GM12878 (cell line): ENCODE measurements around the gene SGPP2. TPM values are rescaled to one million over a fixed set of nuclear protein-coding genes. Genes with fewer than 3 reads are reported as not detected.

Experiments
- ATAC-seq: fragments of 200-7000 bp; cut with Tn5 transposase; 3 replicates; pipeline ENCODE4 v1.9.1; 2020; ENCODE audit warnings: mild to moderate bottlenecking, moderate library complexity
- BruUV-seq: library from RNA; stranded (reverse); fragments of 400-500 nt; replicated peaks from 2 replicates; lab custom pipeline; 2021; lab: Mats Ljungman, UMichigan
- CTCF ChIA-PET: fragments of 300-600 bp; sonication (Branson Sonifier 250); formaldehyde crosslinking; extraction: SDS; loops from one replicate; lab custom pipeline; 2021; ENCODE audit warnings: inconsistent platforms; lab: Yijun Ruan, JAX
- POLR2A ChIA-PET: fragments of 350-600 bp; formaldehyde crosslinking; extraction: SDS; loops from one replicate; lab custom pipeline; 2021; ENCODE audit warnings: inconsistent platforms; lab: Charles Lee
- RAD21 ChIA-PET: fragments of 300-600 bp; sonication (Branson Sonifier 250); formaldehyde crosslinking; loops from one replicate; lab custom pipeline; 2023; ENCODE audit warnings: antibody characterized with exemption; ENCODE audit not compliant: unreplicated experiment; lab: Charles Lee
- SMC1A ChIA-PET: fragments of 300-600 bp; sonication (Branson Sonifier 250); formaldehyde crosslinking; loops from one replicate; lab custom pipeline; 2023; ENCODE audit not compliant: unreplicated experiment, uncharacterized antibody; lab: Charles Lee
- DNase-seq: peaks from one replicate; pipeline ENCODE4 v3.0.0-alpha.2; 2011; ENCODE audit warnings: low read depth, low spot score
- FAIRE-seq: peaks from 3 replicates; lab custom pipeline; 2011; peaks lifted over from hg19 to GRCh38; lab: Jason Lieb, UNC
- H2AFZ ChIP-seq: 2 replicates; pipeline ENCODE4 v1.6.0; 2011; ENCODE audit warnings: low read depth, low read length, control low read depth; ENCODE audit not compliant: control insufficient read depth
- H3K27ac ChIP-seq: 2 replicates; pipeline ENCODE4 v1.5.1; 2011; ENCODE audit warnings: control low read depth; ENCODE audit not compliant: control insufficient read depth, insufficient read depth
- H3K27me3 ChIP-seq, 2 experiments: replicated peaks in 1 of 2; 2 replicates each; pipeline versions ENCODE4 v1.6.0 to v1.6.1; 2011; ENCODE audit warnings: low read length in 1 of 2; ENCODE audit not compliant: control insufficient read depth in 2 of 2, insufficient read depth in 2 of 2
- H3K36me3 ChIP-seq, 2 experiments: 2 replicates each; pipeline ENCODE4 v1.5.1; 2011; ENCODE audit warnings: low read length in 1 of 2; ENCODE audit not compliant: control insufficient read depth in 2 of 2, insufficient read depth in 2 of 2
- H3K4me1 ChIP-seq: 2 replicates; pipeline ENCODE4 v1.6.1; 2011; ENCODE audit warnings: mild to moderate bottlenecking, low read length, moderate library complexity, mixed read lengths; ENCODE audit not compliant: control insufficient read depth, insufficient read depth
- H3K4me2 ChIP-seq: 2 replicates; pipeline ENCODE4 v1.6.0; 2011; ENCODE audit warnings: control low read depth; ENCODE audit not compliant: control insufficient read depth, insufficient read depth
- H3K4me3 ChIP-seq: fragments of 200-600 bp; sonication (generic); 2 replicates; pipeline ENCODE4 v1.5.1; 2016
- H3K79me2 ChIP-seq: 2 replicates; pipeline ENCODE4 v1.6.0; 2011; ENCODE audit warnings: low read length; ENCODE audit not compliant: control insufficient read depth, insufficient read depth
- H3K9ac ChIP-seq: 2 replicates; pipeline ENCODE4 v1.8.0; 2011; ENCODE audit warnings: low read length, control low read depth, mixed read lengths; ENCODE audit not compliant: control insufficient read depth, insufficient read depth
- H3K9me3 ChIP-seq: replicated peaks from 3 replicates; pipeline ENCODE4 v1.5.1; 2011; ENCODE audit warnings: mild to moderate bottlenecking, low read length; ENCODE audit not compliant: control insufficient read depth, insufficient read depth
- H4K20me1 ChIP-seq: 2 replicates; pipeline ENCODE4 v1.6.0; 2011; ENCODE audit not compliant: control insufficient read depth, insufficient read depth
- ATF2 ChIP-seq: IDR thresholded peaks from 2 replicates; pipeline ENCODE4 v1.6.1; 2012; ENCODE audit warnings: low read length, inconsistent platforms
- IRF3 ChIP-seq: fragments of 450-650 bp; IDR thresholded peaks from 2 replicates; pipeline ENCODE4 v1.6.1; 2014; ENCODE audit warnings: mild to moderate bottlenecking
- NFYB ChIP-seq: IDR thresholded peaks from 2 replicates; pipeline ENCODE4 v1.6.1; 2011; ENCODE audit warnings: low read depth, mild to moderate bottlenecking, low read length, improper control_type of control experiment, moderate library complexity; ENCODE audit not compliant: insufficient read depth
- SREBF1 ChIP-seq: IDR thresholded peaks from 2 replicates; pipeline ENCODE4 v1.6.1; 2012; ENCODE audit warnings: mild to moderate bottlenecking, low read length
- ZNF384 ChIP-seq: IDR thresholded peaks from 2 replicates; pipeline ENCODE4 v1.6.1; 2012; ENCODE audit warnings: low read depth, mild to moderate bottlenecking, low read length, improper control_type of control experiment, borderline replicate concordance
- ZNF622 ChIP-seq: fragments of 450-650 bp; IDR thresholded peaks from 2 replicates; pipeline ENCODE4 v1.6.1; 2017; ENCODE audit warnings: mild to moderate bottlenecking, inconsistent platforms
- WGBS: methylation state at CpG from one replicate; pipeline ENCODE4 v1.1.6; 2016; ENCODE audit warnings: low lambda C conversion rate; ENCODE audit not compliant: insufficient replicate concordance, insufficient coverage; ENCODE audit errors: missing lambda C conversion rate; 5-methylcytosine and 5-hydroxymethylcytosine counted together
- in situ Hi-C: fragments of 300-500 bp; cut with MboI; formaldehyde crosslinking; loops from 9 replicates; pipeline ENCODE4 v1.14.3; 2018; ENCODE audit warnings: mixed read lengths
- intact Hi-C: fragments of 100-400 bp; cut with micrococcal nuclease; formaldehyde crosslinking; loops from one replicate; pipeline ENCODE4 v1.14.2; 2022; ENCODE audit not compliant: unreplicated experiment
- polyA plus RNA-seq, 11 experiments: library from polyadenylated mRNA; depleted of rRNA in 4 of 11; unstranded in 6 of 11; stranded (reverse) in 5 of 11; fragments of >200 nt; fragmentation: Nextera tagmentation in 4 of 11; fragmentation: Illumina TruSeq in 1 of 11; extraction: Ambion mirVana in 4 of 11; extraction: Trizol in 1 of 11; gene quantifications; 1 replicate in 1 of 11; 2 replicates in 10 of 11; pipeline versions ENCODE4 v1.2.1 to v1.2.3, GENCODE V29; 2011 to 2016; ENCODE audit warnings: inconsistent platforms in 2 of 11, missing spikeins in 2 of 11, low read depth in 1 of 11
- total RNA-seq, 4 experiments: library from RNA; depleted of rRNA in 3 of 4; stranded (reverse); fragments of >200 nt in 3 of 4; fragmentation: Illumina TruSeq in 1 of 4; extraction: Trizol in 1 of 4; gene quantifications; 2 replicates each; pipeline versions ENCODE4 v1.2.1 to v1.2.3, GENCODE V29; 2013 to 2021
- TF ChIP-seq, protein P1 (sequence below): IDR thresholded peaks from 2 replicates; pipeline ENCODE4 v1.6.1; 2012; ENCODE audit warnings: improper control_type of control experiment, low read depth, low read length; ENCODE audit not compliant: insufficient replicate concordance

The SGPP2 gene
- total and polyA plus RNA-seq, 10 of the 15 experiments (the other 5 are each of a cell fraction or from before 2014, with no cell fraction given), result 3.5 to 84.9 (median 13.1) TPM

DNA sequence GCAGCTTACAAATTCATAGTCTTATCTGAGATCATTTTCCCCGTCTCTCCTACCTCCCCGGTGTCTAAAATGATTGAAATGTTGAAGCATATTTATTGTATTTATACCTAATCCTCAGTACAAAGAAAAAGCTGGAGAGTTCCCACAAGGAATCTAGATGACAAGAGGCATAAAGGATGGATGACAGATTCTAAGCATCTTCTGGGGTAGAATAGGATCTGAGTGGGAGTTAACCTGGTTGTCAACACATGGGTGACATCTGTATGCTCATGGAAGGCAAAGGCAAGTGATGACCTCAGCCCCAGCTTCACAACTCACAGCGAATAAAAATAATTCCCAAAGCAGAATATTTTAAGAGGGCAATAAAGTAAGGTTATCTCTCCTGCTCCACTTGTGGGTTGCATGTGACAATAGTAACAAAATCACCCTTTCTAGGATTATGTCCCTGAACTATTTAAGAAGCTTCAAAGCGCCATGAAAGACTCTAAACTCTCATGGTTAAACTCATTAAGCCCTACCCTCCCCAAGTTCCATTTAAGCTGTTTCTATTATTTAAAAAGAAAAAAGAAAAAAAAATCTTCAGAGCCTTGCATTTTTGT, 32.2 kb downstream of the SGPP2 start:
- H3K4me1 ChIP-seq, result no peaks in the 10 kb centered on the region
- DNase-seq (no peak), FAIRE-seq (no peak), ATAC-seq (no peak)
- no peak overlapping the region for H3K9ac ChIP-seq
- in situ Hi-C loops (no loop called here), intact Hi-C loops (no loop called here)
- H3K27ac ChIP-seq, result no peak overlapping the region
- no peaks in the 10 kb centered on the region; the same call in 2 of the 3 replicates for H3K9me3 ChIP-seq
- H4K20me1 ChIP-seq, result no peaks in the 10 kb centered on the region
- H3K27me3 ChIP-seq, result no peaks in the 10 kb centered on the region
- 72% methylated on average over 4 of the region's 4 CpGs for WGBS
- H3K79me2 ChIP-seq, result peaks cover 4% of the 10 kb centered on the region
- POLR2A ChIA-PET, result no interaction called here
- no peak overlapping the region for H2AFZ ChIP-seq
- no TSS peak for BruUV-seq
- CTCF ChIA-PET, result interaction anchor here (0.7 to 2.1 kb wide), 5 partner anchors 14 to 163 kb away, joined by 3 to 9 read pairs (median 3); no protein-coding TSS in a partner anchor
- SMC1A ChIA-PET, result interaction anchor here (0.6 to 1.6 kb wide), 3 partner anchors 12 to 247 kb away, joined by 3 to 5 read pairs (median 4); no protein-coding TSS in a partner anchor
- H3K4me2 ChIP-seq, result no peak overlapping the region
- TF ChIP-seq NFYB (no peak), IRF3 (no peak), SREBF1 (no peak), ZNF384 (no peak), ZNF622 (no peak), ATF2 (no peak)
- TF ChIP-seq, protein P1, sequence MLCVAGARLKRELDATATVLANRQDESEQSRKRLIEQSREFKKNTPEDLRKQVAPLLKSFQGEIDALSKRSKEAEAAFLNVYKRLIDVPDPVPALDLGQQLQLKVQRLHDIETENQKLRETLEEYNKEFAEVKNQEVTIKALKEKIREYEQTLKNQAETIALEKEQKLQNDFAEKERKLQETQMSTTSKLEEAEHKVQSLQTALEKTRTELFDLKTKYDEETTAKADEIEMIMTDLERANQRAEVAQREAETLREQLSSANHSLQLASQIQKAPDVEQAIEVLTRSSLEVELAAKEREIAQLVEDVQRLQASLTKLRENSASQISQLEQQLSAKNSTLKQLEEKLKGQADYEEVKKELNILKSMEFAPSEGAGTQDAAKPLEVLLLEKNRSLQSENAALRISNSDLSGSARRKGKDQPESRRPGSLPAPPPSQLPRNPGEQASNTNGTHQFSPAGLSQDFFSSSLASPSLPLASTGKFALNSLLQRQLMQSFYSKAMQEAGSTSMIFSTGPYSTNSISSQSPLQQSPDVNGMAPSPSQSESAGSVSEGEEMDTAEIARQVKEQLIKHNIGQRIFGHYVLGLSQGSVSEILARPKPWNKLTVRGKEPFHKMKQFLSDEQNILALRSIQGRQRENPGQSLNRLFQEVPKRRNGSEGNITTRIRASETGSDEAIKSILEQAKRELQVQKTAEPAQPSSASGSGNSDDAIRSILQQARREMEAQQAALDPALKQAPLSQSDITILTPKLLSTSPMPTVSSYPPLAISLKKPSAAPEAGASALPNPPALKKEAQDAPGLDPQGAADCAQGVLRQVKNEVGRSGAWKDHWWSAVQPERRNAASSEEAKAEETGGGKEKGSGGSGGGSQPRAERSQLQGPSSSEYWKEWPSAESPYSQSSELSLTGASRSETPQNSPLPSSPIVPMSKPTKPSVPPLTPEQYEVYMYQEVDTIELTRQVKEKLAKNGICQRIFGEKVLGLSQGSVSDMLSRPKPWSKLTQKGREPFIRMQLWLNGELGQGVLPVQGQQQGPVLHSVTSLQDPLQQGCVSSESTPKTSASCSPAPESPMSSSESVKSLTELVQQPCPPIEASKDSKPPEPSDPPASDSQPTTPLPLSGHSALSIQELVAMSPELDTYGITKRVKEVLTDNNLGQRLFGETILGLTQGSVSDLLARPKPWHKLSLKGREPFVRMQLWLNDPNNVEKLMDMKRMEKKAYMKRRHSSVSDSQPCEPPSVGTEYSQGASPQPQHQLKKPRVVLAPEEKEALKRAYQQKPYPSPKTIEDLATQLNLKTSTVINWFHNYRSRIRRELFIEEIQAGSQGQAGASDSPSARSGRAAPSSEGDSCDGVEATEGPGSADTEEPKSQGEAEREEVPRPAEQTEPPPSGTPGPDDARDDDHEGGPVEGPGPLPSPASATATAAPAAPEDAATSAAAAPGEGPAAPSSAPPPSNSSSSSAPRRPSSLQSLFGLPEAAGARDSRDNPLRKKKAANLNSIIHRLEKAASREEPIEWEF, result no peak
- H3K4me3 ChIP-seq, result no peak overlapping the region
- RAD21 ChIA-PET, result interaction anchor here (1.1 kb wide), 1 partner anchor 139 kb away, joined by 3 read pairs; no protein-coding TSS in a partner anchor
- peaks cover 2 to 4% of the 10 kb centered on the region in 2 experiments for H3K36me3 ChIP-seq
